BLaER1 treated with 17β-estradiol and CSF1 and Interleukin-3, amounts not matched to agents 10 nM and 100 nM (cell line): ENCODE results near the gene SVOPL.

Experiments used
- H3K27ac ChIP-seq, 11 experiments: shearing (Covaris generic); formaldehyde crosslinking; 2 replicates each; pipeline ENCODE4 v1.8.1; 2022
- H3K27me3 ChIP-seq, 11 experiments: shearing (Covaris generic); formaldehyde crosslinking; 2 replicates each; pipeline ENCODE4 v1.8.1; 2022
- H3K36me3 ChIP-seq, 11 experiments: shearing (Covaris generic); formaldehyde crosslinking; 2 replicates each; pipeline ENCODE4 v1.8.1; 2022
- H3K4me1 ChIP-seq, 10 experiments: shearing (Covaris generic); formaldehyde crosslinking; 2 replicates each; pipeline ENCODE4 v1.8.1; 2022
- H3K4me2 ChIP-seq, 11 experiments: shearing (Covaris generic); formaldehyde crosslinking; 2 replicates each; pipeline ENCODE4 v1.8.1; 2022
- H3K4me3 ChIP-seq, 10 experiments: shearing (Covaris generic); formaldehyde crosslinking; 2 replicates each; pipeline ENCODE4 v1.8.1; 2022
- H3K9ac ChIP-seq, 11 experiments: shearing (Covaris generic); formaldehyde crosslinking; 2 replicates each; pipeline ENCODE4 v1.8.1; 2022
- H3K9me3 ChIP-seq, 11 experiments: shearing (Covaris generic); formaldehyde crosslinking; replicated peaks in 1 of 11; 2 replicates each; pipeline ENCODE4 v1.8.1; 2022
- H4K20me1 ChIP-seq, 11 experiments: shearing (Covaris generic); formaldehyde crosslinking; 2 replicates each; pipeline ENCODE4 v1.8.1; 2022
- Cebpa-rat ChIP-seq, 11 experiments: shearing (Covaris generic); IDR thresholded peaks; 2 replicates each; pipeline ENCODE4 v1.8.1; 2022

Gene SVOPL

DNA sequence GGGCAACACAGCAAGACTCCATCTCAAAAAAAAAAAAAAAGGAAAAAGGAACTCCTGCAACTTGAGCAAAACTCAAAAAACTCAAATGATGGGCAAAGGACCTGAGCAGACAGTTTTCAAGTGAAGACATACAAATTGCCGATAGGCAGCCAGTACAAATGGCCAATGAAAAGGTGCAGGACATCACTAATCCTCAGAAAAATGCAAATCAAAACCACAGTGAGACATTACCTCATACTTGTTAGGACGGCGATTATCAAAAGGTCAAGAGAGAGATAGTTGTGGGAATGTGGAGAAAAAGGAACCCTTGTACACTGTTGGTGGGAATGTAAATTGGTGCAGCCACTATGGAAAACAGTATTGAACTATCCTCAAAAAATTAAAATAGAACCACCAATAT is 16.8 kb downstream of the SVOPL start:
- no peaks in the 10 kb centered on the region for H3K4me1 ChIP-seq

DNA sequence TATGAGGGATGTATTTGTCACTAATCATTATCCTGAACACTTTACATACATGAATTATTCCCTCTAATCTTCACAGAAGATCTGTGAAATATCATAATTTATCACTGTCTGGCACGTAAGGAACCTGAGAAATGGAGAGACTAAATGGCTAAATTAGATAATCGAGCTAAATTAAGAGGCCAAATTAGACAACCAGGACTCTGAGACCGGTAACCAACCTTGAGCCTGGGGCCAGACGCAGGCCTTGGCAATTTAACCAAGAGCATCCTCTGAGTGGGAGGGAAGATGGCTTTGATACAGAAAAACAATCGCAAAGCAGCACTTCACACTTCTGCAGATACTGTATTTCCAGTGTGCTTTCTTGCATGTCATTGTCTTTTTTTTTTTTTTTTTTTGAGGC is 21.4 kb downstream of the SVOPL start:
- no peak overlapping the region for H3K9ac ChIP-seq
- no peaks in the 10 kb centered on the region for H3K9me3 ChIP-seq
- no peak overlapping the region for H3K4me3 ChIP-seq
- H3K27ac ChIP-seq: no peak overlapping the region
- H4K20me1 ChIP-seq: no peaks in the 10 kb centered on the region
- H3K4me1 ChIP-seq: no peaks in the 10 kb centered on the region
- no peak for TF ChIP-seq Cebpa-rat (IDR thresholded peaks at IDR 0.05)
- no peaks in the 10 kb centered on the region for H3K36me3 ChIP-seq
- H3K4me2 ChIP-seq: no peak overlapping the region
- H3K27me3 ChIP-seq: no peaks in the 10 kb centered on the region

More for the DNA sequence above, 16.8 kb downstream of the SVOPL start:
- no peak for TF ChIP-seq Cebpa-rat (IDR thresholded peaks at IDR 0.05)
- Histone ChIP-seq H4K20me1 (no peaks in the 10 kb centered on the region), H3K27ac (no peak overlapping the region), H3K4me3 (no peak overlapping the region), H3K27me3 (no peaks in the 10 kb centered on the region), H3K9ac (no peak overlapping the region), H3K9me3 (peaks cover 0 to 12% (median 6%) of the 10 kb centered on the region in 11 experiments; a peak in 10 of 22 replicates), H3K4me2 (no peak overlapping the region), H3K36me3 (no peaks in the 10 kb centered on the region)

DNA sequence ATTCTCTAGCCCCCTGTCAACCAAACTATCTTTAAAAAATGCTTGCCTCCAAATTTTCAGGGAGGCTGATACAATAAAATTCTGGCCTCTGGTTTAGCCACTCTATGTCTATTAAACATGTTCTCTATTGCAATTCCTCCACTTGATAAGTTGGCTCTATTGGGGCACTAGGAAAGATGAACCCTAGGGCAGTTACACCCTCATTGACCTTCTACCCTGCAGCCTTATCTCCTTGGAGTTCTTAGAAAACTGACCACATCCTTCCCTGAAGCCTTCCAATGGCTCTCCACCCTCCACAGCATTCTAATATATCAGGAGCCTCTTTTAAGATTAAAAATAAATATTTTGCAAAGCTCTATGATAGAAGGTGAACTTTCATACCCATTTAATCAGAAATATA is 30.6 kb downstream of the SVOPL start:
- Histone ChIP-seq H3K9me3 (no peaks in the 10 kb centered on the region), H3K9ac (no peak overlapping the region), H3K4me3 (no peak overlapping the region), H3K27me3 (no peaks in the 10 kb centered on the region; a peak in 1 of 22 replicates), H3K27ac (no peak overlapping the region), H3K36me3 (no peaks in the 10 kb centered on the region), H4K20me1 (no peaks in the 10 kb centered on the region), H3K4me2 (no peak overlapping the region), H3K4me1 (0 out of 20 replicates have a peak, but pooled peaks cover 0 to 9% (median 0%) of the 10 kb centered on the region in 10 experiments)
- TF ChIP-seq Cebpa-rat (IDR thresholded peaks at IDR 0.05): no peak

DNA sequence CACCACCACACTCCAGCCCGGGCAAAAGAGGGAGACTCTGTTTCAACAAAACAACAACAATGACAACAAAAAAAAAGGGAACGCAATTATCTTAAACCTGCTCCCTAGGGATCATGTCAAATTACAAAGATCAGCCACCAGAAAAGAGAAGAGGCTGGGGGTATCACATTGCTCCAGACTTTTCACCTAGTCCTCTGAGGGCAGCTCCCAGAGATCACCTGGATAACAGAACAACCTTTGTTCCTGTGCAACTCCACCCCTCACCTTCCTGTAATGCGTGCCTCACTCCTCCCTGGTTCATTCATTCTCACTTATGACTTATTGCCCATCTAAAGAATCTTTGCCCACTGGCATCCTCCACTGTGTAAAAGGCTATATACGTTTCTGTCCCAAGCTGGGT is 31.8 kb downstream of the SVOPL start:
- no peaks in the 10 kb centered on the region for H4K20me1 ChIP-seq
- H3K4me1 ChIP-seq: 0 out of 20 replicates have a peak, but pooled peaks cover 0 to 9% (median 0%) of the 10 kb centered on the region in 10 experiments
- no peak overlapping the region for H3K4me2 ChIP-seq
- H3K27ac ChIP-seq: no peak overlapping the region
- no peak overlapping the region for H3K4me3 ChIP-seq
- peaks cover 0 to 2% (median 0%) of the 10 kb centered on the region in 11 experiments; a peak in 3 of 22 replicates for H3K9me3 ChIP-seq
- TF ChIP-seq Cebpa-rat (IDR thresholded peaks at IDR 0.05): no peak
- H3K27me3 ChIP-seq: no peaks in the 10 kb centered on the region; a peak in 1 of 22 replicates
- H3K36me3 ChIP-seq: no peaks in the 10 kb centered on the region
- no peak overlapping the region for H3K9ac ChIP-seq

DNA sequence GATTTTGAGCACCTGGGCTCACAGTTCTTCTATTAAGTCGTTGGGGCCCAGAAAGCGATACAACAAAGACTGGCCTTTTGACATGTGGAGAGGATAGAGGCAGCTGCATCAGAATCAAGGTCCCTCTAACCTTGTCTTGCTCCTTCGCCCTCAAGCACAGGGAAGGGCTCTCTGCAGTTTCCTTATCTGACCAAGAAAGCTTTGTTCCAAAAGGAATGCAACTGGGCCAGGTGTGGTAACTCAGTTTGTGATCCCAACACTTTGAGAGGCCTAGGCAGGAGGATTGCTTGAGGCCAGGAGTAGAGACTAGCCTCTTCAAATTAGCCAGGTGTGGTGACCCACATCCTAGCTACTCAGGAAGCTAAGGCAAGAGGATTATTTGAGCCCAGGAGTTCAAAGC is 32.2 kb downstream of the SVOPL start:
- H3K4me1 ChIP-seq: 0 out of 20 replicates have a peak, but pooled peaks cover 0 to 9% (median 0%) of the 10 kb centered on the region in 10 experiments
- no peaks in the 10 kb centered on the region for H3K36me3 ChIP-seq
- H4K20me1 ChIP-seq: no peaks in the 10 kb centered on the region
- H3K9ac ChIP-seq: no peak overlapping the region
- H3K9me3 ChIP-seq: peaks cover 0 to 5% (median 0%) of the 10 kb centered on the region in 11 experiments; a peak in 3 of 22 replicates
- H3K4me2 ChIP-seq: no peak overlapping the region
- TF ChIP-seq Cebpa-rat (IDR thresholded peaks at IDR 0.05): no peak
- no peak overlapping the region for H3K27ac ChIP-seq
- no peaks in the 10 kb centered on the region; a peak in 1 of 22 replicates for H3K27me3 ChIP-seq
- H3K4me3 ChIP-seq: no peak overlapping the region

DNA sequence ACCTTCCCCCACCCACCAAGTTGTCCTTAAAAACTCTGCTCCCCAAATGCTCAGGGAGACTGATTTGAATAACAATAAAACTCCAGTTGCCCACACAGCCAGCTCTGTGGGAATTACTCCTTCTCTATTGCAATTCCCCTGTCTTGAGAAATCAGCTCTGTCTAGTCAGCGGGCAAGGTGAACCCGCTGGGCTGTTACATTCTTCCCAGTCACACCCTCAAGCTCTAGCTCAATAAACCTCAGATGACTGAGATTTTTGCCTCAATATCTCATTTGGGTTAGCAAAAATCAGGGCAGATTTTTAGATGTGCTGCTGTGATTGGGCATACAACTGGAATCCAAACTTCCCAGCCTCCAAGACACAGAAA is 32.9 kb downstream of the SVOPL start:
- H4K20me1 ChIP-seq: no peaks in the 10 kb centered on the region
- H3K4me2 ChIP-seq: no peak overlapping the region
- no peak overlapping the region for H3K9ac ChIP-seq
- peaks cover 0 to 9% (median 0%) of the 10 kb centered on the region in 10 experiments; a peak in 3 of 20 replicates for H3K4me1 ChIP-seq
- peaks cover 0 to 5% (median 0%) of the 10 kb centered on the region in 11 experiments; a peak in 3 of 22 replicates for H3K9me3 ChIP-seq
- no peak overlapping the region for H3K27ac ChIP-seq
- no peak for TF ChIP-seq Cebpa-rat (IDR thresholded peaks at IDR 0.05)
- no peaks in the 10 kb centered on the region; a peak in 1 of 22 replicates for H3K27me3 ChIP-seq
- H3K36me3 ChIP-seq: no peaks in the 10 kb centered on the region
- no peak overlapping the region for H3K4me3 ChIP-seq

DNA sequence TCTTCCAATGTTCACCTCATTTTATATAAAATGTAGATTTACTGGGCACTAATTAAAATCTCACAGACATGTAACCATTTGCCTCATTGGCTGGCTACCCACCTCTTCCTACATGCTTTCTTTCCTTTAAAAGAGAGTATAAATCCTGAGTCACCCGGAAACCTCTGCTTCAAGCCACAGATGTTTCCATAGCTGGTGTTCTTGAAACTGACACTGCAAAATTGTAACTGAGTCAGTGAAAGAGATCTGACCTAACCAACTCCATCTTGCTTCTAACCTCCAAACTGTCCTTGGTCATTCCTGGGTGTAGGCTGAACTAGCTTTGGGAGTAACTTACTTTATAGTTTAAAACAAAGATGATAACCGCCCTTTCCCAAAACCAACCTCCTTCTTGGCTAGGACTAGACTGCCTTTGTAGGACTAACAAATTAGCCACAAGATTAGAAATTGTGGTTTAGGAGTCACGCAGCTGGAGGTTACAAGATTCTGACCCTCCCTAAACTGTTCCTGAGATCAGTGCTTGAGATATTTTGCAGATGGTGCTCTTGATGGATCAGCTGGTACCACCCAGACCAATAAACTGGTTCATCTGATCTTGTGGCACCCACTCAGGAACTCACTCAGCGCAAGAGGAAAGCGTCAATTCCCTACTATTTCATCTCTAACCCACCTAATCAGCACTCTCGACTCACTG is 33.5 kb downstream of the SVOPL start:
- Histone ChIP-seq H3K4me3 (no peak overlapping the region), H3K27ac (no peak overlapping the region), H3K9me3 (peaks cover 0 to 5% (median 0%) of the 10 kb centered on the region in 11 experiments; a peak in 3 of 22 replicates), H3K36me3 (no peaks in the 10 kb centered on the region), H3K4me2 (no peak overlapping the region), H3K9ac (no peak overlapping the region), H4K20me1 (no peaks in the 10 kb centered on the region), H3K4me1 (peaks cover 0 to 11% (median 0%) of the 10 kb centered on the region in 10 experiments; a peak in 3 of 20 replicates), H3K27me3 (no peaks in the 10 kb centered on the region; a peak in 1 of 22 replicates)
- no peak for TF ChIP-seq Cebpa-rat (IDR thresholded peaks at IDR 0.05)

DNA sequence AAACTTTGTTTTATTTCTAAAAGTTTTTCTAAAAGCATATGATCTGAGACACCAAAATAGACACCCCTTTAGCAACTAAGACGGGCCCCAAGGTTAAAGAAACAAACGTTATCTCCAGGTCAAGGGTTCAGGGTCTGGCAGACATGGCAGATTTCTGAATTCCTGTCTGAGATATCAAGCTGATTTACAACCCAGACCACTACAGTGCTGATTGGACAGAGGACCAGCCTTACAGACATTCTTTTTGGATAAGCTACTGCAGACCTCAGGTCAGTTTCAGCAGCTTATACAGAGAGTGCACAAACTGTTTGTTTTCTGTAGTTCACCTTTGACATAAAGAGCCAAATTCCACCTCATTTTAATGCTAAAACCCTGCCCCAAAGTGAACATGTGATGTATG is 34.8 kb downstream of the SVOPL start:
- TF ChIP-seq Cebpa-rat (IDR thresholded peaks at IDR 0.05): no peak
- Histone ChIP-seq H3K4me2 (no peak overlapping the region), H3K9me3 (peaks cover 0 to 5% (median 0%) of the 10 kb centered on the region in 11 experiments; a peak in 3 of 22 replicates), H3K36me3 (no peaks in the 10 kb centered on the region), H3K27me3 (no peaks in the 10 kb centered on the region; a peak in 1 of 22 replicates), H3K4me3 (no peak overlapping the region), H3K9ac (no peak overlapping the region), H3K4me1 (peaks cover 0 to 11% (median 0%) of the 10 kb centered on the region in 10 experiments; a peak in 3 of 20 replicates), H3K27ac (no peak overlapping the region), H4K20me1 (no peaks in the 10 kb centered on the region)

DNA sequence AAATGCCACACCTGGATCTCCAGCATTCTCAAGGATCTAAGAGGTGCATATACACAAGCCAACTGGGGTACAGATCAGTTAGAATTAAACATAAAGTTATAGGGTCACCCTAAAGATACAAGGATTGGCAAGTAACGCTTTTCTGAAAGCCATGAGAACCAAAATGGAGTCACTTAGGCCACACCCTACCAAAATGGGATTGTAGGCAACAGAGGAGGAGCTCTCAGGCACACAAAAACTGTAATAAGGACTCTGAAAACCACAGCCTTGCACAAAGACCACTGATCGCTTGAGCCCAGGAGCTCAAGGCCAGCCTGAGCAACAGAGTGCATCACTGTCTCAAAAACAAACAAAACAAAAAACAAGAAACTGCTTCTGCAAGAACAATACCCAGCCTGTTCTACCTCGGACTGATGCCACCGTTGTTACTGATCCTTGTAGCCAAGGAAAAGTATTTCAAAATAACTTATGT is 35.5 kb downstream of the SVOPL start:
- no peaks in the 10 kb centered on the region; a peak in 1 of 22 replicates for H3K27me3 ChIP-seq
- TF ChIP-seq Cebpa-rat (IDR thresholded peaks at IDR 0.05): no peak
- H3K4me2 ChIP-seq: no peak overlapping the region
- H3K9me3 ChIP-seq: peaks cover 0 to 5% (median 0%) of the 10 kb centered on the region in 11 experiments; a peak in 3 of 22 replicates
- no peak overlapping the region for H3K27ac ChIP-seq
- H3K36me3 ChIP-seq: no peaks in the 10 kb centered on the region
- no peaks in the 10 kb centered on the region for H4K20me1 ChIP-seq
- no peak overlapping the region for H3K4me3 ChIP-seq
- H3K9ac ChIP-seq: no peak overlapping the region
- H3K4me1 ChIP-seq: peaks cover 0 to 11% (median 0%) of the 10 kb centered on the region in 10 experiments; a peak in 3 of 20 replicates
